Upper lobe of left lung (tissue), 6 donors: ENCODE data around the gene TTC23L. TPM values are rescaled to one million over a fixed set of nuclear protein-coding genes. Genes with fewer than 3 reads are reported as not detected.
A peak's percentile ranks its signal among the peaks of the same experiment; 100 is the strongest.
"Not testable (repeated sequence)": the region's sequence is repeated elsewhere in the genome, so short reads cannot be mapped to it uniquely, and the experiment has no call there.

Source experiments
- ATAC-seq, 2 donors: fragments of 200-7000 bp; cut with Tn5 transposase; one replicate each; pipeline ENCODE4 v1.9.1; 2022; ENCODE audit warnings: mild to moderate bottlenecking in 2 of 2, moderate library complexity in 2 of 2; ENCODE audit not compliant: low FRiP score in 2 of 2
- DNase-seq, 2 donors: peaks; one replicate each; pipeline ENCODE4 v3.0.0-alpha.2; 2019 to 2020
- H3K27ac ChIP-seq, 4 donors: fragments of 200-600 bp; sonication (generic); one replicate each; pipeline ENCODE4 v1.5.1; 2016 to 2019
- H3K27me3 ChIP-seq, 4 donors: fragments of 200-600 bp; sonication (generic); one replicate each; pipeline ENCODE4 v1.5.1; 2017 to 2019
- H3K36me3 ChIP-seq, 4 donors: fragments of 200-600 bp; sonication (generic); one replicate each; pipeline ENCODE4 v1.5.1; 2016 to 2019
- H3K4me1 ChIP-seq, 4 donors: fragments of 200-600 bp; sonication (generic); one replicate each; pipeline ENCODE4 v1.5.1; 2018 to 2019
- H3K4me3 ChIP-seq, 4 donors: fragments of 200-600 bp; sonication (generic); one replicate each; pipeline ENCODE4 v1.5.1; 2017 to 2019; ENCODE audit warnings: mild to moderate bottlenecking in 2 of 4, moderate library complexity in 1 of 4
- H3K9me3 ChIP-seq, 4 donors: fragments of 200-600 bp; sonication (generic); one replicate each; pipeline ENCODE4 v1.5.1; 2018 to 2019
- EP300 ChIP-seq, 4 donors: sonication (generic); formaldehyde crosslinking; IDR thresholded peaks; one replicate each; pipeline ENCODE4 v1.5.1; 2017; ENCODE audit warnings: antibody characterized with exemption in 4 of 4, control low read depth in 2 of 4
- POLR2A ChIP-seq, 4 donors: fragments of 450-650 bp; IDR thresholded peaks; one replicate each; pipeline ENCODE4 v1.5.1; 2016 to 2017; ENCODE audit warnings: antibody characterized with exemption in 4 of 4, mild to moderate bottlenecking in 2 of 4
- POLR2AphosphoS5 ChIP-seq, 2 donors: sonication (generic); formaldehyde crosslinking; IDR thresholded peaks; one replicate each; pipeline ENCODE4 v1.5.1; 2017; ENCODE audit warnings: antibody characterized with exemption in 2 of 2
- WGBS, 2 donors: methylation state at CpG; one replicate each; pipeline ENCODE4 v1.1.5; 2017 to 2018; 5-methylcytosine and 5-hydroxymethylcytosine counted together
- total RNA-seq, 6 donors: library from RNA; depleted of rRNA in 4 of 6; stranded (reverse); fragments of >200 nt in 4 of 6; gene quantifications; one replicate each; pipeline versions ENCODE4 v1.1.0 to v1.2.1, GENCODE V29; 2016 to 2021
- TF ChIP-seq, protein P1 (sequence below), 6 experiments: fragments of 450-650 bp in 4 of 6; fragments of 200-600 bp in 2 of 6; sonication (generic) in 2 of 6; IDR thresholded peaks; one replicate each; pipeline ENCODE4 v1.5.1; 2016 to 2019; ENCODE audit warnings: antibody characterized with exemption in 6 of 6
- donor health status: DM: no; HTN: no; CAD: no; lungs with moderate emphysema.
- donor health status: DM: no; HTN: yes; CAD: no; lungs with severe emphysema.

The TTC23L gene
- total RNA-seq, 6 donors from 2014 or later, result 0.11 to 4.7 (median 1.0) TPM; not detected in 1

DNA sequence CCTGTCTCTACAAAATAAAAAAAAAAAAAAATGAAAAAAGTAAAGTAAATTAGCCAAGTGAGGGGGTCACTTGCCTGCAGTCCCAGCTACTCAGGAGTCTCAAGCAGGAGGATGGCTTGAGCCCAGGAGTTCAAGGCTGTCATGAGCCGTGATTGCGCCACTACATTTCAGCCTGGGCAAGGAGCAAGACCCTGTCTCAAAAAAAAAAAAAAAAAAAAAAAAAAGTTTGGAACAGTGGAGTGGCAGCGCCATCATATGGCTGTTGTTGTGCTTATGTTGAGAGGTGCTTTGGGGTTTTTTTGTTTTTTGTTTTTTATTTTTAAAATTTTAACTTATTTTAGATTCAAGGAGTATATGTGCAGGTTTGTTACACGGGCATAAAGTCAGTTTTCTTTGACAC lies 80.1 kb downstream of the TTC23L start:
- ATAC-seq (no peak), DNase-seq (no peak)
- no peak overlapping the region for H3K4me3 ChIP-seq
- peaks cover 20 to 35% (median 26%) of the 10 kb centered on the region in 4 donors for H3K4me1 ChIP-seq
- no peaks in the 10 kb centered on the region for H3K27me3 ChIP-seq
- peaks cover 3 to 50% (median 25%) of the 10 kb centered on the region in 4 donors for H3K36me3 ChIP-seq
- H3K27ac ChIP-seq, result no peak overlapping the region
- WGBS, 2 donors, result 87 to 93% methylated on average over 4 of the region's 4 CpGs
- no peaks in the 10 kb centered on the region for H3K9me3 ChIP-seq
- TF ChIP-seq, protein P1, sequence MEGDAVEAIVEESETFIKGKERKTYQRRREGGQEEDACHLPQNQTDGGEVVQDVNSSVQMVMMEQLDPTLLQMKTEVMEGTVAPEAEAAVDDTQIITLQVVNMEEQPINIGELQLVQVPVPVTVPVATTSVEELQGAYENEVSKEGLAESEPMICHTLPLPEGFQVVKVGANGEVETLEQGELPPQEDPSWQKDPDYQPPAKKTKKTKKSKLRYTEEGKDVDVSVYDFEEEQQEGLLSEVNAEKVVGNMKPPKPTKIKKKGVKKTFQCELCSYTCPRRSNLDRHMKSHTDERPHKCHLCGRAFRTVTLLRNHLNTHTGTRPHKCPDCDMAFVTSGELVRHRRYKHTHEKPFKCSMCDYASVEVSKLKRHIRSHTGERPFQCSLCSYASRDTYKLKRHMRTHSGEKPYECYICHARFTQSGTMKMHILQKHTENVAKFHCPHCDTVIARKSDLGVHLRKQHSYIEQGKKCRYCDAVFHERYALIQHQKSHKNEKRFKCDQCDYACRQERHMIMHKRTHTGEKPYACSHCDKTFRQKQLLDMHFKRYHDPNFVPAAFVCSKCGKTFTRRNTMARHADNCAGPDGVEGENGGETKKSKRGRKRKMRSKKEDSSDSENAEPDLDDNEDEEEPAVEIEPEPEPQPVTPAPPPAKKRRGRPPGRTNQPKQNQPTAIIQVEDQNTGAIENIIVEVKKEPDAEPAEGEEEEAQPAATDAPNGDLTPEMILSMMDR (IDR thresholded peaks at IDR 0.05), result no peak
- TF ChIP-seq POLR2A (IDR thresholded peaks at IDR 0.05) (no peak), POLR2AphosphoS5 (IDR thresholded peaks at IDR 0.05) (no peak), EP300 (IDR thresholded peaks at IDR 0.05) (no peak)

DNA sequence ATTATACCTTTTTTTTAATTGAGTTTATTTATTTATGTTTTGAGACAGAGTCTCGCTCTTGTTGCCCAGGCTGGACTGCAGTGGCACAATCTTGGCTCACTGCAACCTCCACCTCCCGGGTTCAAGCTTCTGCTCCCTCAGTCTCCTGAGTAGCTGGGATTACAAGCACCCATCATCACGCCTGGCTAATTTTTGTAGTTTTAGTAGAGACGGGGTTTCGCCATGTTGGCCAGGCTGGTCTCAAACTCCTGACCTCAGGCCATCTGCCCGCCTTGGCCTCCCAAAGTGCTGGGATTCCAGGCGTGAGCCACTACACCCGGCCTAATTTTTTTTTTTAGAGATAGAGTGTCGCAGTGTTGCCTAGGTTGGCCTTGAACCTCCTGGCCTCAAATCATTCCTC lies 84.3 kb downstream of the TTC23L start:
- ATAC-seq, H3K27me3 ChIP-seq, H3K4me3 ChIP-seq, H3K9me3 ChIP-seq, DNase-seq: not testable (repeated sequence)
- WGBS, 2 donors, result 95 to 96% methylated on average over 9 of the region's 9 CpGs
- peaks cover 12 to 81% (median 34%) of the 10 kb centered on the region in 4 donors for H3K36me3 ChIP-seq
- peaks cover 0 to 17% (median 9%) of the 10 kb centered on the region in 4 donors for H3K4me1 ChIP-seq
- peak overlapping the region in 3 of 4 donors; percentile 4 to 51 (median 39) for H3K27ac ChIP-seq

DNA sequence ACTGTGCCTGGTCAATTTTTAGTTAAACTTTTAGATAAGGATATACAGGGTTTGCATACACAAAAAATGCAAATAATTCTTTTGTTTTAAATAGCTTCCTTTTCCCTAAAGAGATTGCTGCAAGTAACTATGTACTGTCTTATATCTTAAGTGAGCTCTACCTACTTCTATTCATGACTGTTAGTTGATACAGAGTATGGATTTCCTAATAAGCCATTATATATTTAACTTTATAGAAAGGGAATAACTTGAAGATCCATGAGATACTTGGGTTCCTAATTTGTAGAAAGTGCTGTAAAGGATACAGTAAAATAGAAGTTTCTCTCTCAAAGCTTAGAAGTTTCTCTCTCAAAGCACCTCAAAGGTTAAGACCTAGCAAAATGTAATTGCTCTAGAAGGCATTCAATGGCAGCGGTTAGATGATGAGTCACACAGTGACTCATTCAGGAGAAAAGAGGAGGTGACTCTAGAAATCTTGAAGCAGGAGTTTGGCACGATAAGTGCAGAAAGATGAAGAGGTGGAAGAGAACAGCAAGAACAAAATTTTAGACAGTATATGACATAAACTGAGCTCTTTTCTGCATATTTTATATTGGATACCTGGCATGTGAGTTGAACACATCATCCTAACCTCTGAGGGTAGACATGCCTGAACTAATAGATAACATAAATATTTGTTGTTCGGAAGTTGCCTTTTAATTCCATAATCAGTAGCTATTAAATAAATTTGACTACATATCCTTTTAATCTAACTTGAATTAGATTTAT lies 84.9 kb downstream of the TTC23L start:
- DNase-seq, result peak in 1 of 2 donors; percentile 52
- H3K4me1 ChIP-seq, result peaks cover 3 to 18% (median 15%) of the 10 kb centered on the region in 4 donors
- H3K9me3 ChIP-seq, result no peaks in the 10 kb centered on the region
- H3K4me3 ChIP-seq, result no peak overlapping the region
- H3K27me3 ChIP-seq, result no peaks in the 10 kb centered on the region
- H3K27ac ChIP-seq, result peak overlapping the region in 3 of 4 donors; percentile 4 to 51 (median 39)
- peaks cover 12 to 81% (median 34%) of the 10 kb centered on the region in 4 donors for H3K36me3 ChIP-seq
- TF ChIP-seq, protein P1 (IDR thresholded peaks at IDR 0.05), result no peak
- TF ChIP-seq EP300 (IDR thresholded peaks at IDR 0.05) (no peak), POLR2A (IDR thresholded peaks at IDR 0.05) (no peak), POLR2AphosphoS5 (IDR thresholded peaks at IDR 0.05) (no peak)
- ATAC-seq, result peak; percentile 59 to 60
- 51 to 55% methylated on average over 3 of the region's 3 CpGs for WGBS, 2 donors

DNA sequence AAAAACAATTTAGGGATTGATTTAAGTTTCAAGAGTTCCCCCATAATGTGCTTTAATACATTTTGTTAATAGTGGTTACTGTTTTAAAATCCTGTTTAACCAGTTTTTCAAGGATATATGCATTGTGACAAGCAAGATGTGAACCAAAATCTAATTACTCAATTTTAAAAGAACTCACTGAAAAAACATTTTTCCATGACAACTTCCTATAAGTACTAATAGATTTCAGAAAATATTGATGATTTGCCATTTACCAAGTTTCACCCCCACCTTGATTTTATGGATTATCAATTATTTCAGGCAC lies 85.5 kb downstream of the TTC23L start:
- peak overlapping the region in 2 of 4 donors; percentile 33 to 37 for H3K27ac ChIP-seq
- H3K4me3 ChIP-seq, result no peak overlapping the region
- no peaks in the 10 kb centered on the region for H3K9me3 ChIP-seq
- no peak for ATAC-seq
- peaks cover 12 to 77% (median 34%) of the 10 kb centered on the region in 4 donors for H3K36me3 ChIP-seq
- no peak for TF ChIP-seq POLR2AphosphoS5 (IDR thresholded peaks at IDR 0.05)
- TF ChIP-seq EP300 (IDR thresholded peaks at IDR 0.05), result no peak
- TF ChIP-seq POLR2A (IDR thresholded peaks at IDR 0.05), result no peak
- TF ChIP-seq, protein P1 (IDR thresholded peaks at IDR 0.05), result no peak
- H3K27me3 ChIP-seq, result no peaks in the 10 kb centered on the region
- no peak for DNase-seq
- peaks cover 5 to 18% (median 15%) of the 10 kb centered on the region in 4 donors for H3K4me1 ChIP-seq

DNA sequence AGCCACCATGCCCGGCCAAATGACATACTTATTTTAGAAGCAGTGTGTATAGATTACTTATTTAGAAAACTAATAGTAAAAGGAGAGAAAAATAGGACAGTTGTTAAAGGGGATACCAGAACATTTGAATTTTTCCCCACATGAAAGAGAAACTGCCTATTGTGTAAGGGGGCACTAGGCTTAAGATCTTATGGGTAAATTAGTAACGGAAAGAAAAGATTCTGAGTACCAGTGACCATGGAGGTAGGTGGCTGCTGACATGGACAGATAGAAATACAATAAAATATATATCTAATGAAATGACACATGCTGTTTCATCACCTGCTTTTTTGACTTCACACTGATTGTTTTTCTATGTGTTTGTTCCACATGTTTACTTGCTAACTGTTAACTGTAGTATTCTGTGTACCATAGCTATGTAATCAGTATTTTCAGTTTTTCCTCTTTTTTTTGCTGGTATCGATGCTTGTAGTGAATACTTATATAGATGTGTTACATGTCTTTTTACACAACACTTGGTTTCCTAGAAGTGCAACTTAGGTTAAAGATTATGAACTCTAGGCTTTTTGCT lies 87.4 kb downstream of the TTC23L start:
- no peaks in the 10 kb centered on the region for H3K9me3 ChIP-seq
- H3K4me3 ChIP-seq, result no peak overlapping the region
- peaks cover 15 to 28% (median 25%) of the 10 kb centered on the region in 4 donors for H3K4me1 ChIP-seq
- peaks cover 9 to 57% (median 24%) of the 10 kb centered on the region in 4 donors for H3K36me3 ChIP-seq
- DNase-seq, result no peak
- peak overlapping the region in 3 of 4 donors; percentile 1 to 20 (median 18) for H3K27ac ChIP-seq
- no peak for ATAC-seq
- TF ChIP-seq POLR2AphosphoS5 (IDR thresholded peaks at IDR 0.05) (no peak), EP300 (IDR thresholded peaks at IDR 0.05) (no peak), POLR2A (IDR thresholded peaks at IDR 0.05) (no peak)
- TF ChIP-seq, protein P1 (IDR thresholded peaks at IDR 0.05), result no peak
- 80 to 83% methylated on average over 3 of the region's 3 CpGs for WGBS, 2 donors
- no peaks in the 10 kb centered on the region for H3K27me3 ChIP-seq
